Stimulated activated CD8-positive, alpha-beta memory T cell treated with anti-CD3 and anti-CD28 coated beads, Interleukin-4, amount 100 ng/mL, for 48 hours (primary cell): Measurements from ENCODE around the gene GDI1.
"Not testable (repeated sequence)": the region's sequence is repeated elsewhere in the genome, so short reads cannot be mapped to it uniquely, and the experiment has no call there.

ENCODE experiments used
- DNase-seq: peaks from one replicate; pipeline ENCODE4 v3.0.0-alpha.2; 2020

Gene GDI1

GRCh38 chrX:154436983-154437752 lies at the start of gene GDI1:
Gene GDI1, plus strand, starts transcription at chrX:154437154. Its CDS starts 101 bp downstream, at chrX:154437255.
- DNase-seq = peak; percentile 71

DNA sequence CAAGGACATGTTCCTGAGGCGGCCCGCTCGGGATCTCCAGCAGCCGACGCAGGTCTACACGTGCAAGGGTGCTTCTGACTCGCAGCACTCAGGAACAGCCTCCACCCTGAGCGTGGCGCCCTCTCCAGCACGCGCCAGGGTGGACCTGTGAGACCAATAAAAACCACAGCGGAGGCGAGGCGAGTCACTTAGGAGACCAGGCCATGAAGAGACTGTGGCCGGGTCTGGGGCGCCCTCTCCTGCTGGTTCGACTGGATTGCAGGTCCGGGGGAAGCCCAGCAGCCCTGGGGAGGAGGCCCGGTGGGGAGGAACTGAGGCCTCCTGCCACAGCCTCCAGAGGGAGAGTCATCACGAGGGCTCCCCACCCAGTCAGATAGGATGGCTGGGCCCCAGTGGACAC lies 48.9 kb upstream of the GDI1 start:
- not testable (repeated sequence) for DNase-seq

- not testable (repeated sequence) for DNase-seq
Observed at GRCh38 chrX:154388649-154389048, 48.3 kb upstream of the GDI1 start.

DNA sequence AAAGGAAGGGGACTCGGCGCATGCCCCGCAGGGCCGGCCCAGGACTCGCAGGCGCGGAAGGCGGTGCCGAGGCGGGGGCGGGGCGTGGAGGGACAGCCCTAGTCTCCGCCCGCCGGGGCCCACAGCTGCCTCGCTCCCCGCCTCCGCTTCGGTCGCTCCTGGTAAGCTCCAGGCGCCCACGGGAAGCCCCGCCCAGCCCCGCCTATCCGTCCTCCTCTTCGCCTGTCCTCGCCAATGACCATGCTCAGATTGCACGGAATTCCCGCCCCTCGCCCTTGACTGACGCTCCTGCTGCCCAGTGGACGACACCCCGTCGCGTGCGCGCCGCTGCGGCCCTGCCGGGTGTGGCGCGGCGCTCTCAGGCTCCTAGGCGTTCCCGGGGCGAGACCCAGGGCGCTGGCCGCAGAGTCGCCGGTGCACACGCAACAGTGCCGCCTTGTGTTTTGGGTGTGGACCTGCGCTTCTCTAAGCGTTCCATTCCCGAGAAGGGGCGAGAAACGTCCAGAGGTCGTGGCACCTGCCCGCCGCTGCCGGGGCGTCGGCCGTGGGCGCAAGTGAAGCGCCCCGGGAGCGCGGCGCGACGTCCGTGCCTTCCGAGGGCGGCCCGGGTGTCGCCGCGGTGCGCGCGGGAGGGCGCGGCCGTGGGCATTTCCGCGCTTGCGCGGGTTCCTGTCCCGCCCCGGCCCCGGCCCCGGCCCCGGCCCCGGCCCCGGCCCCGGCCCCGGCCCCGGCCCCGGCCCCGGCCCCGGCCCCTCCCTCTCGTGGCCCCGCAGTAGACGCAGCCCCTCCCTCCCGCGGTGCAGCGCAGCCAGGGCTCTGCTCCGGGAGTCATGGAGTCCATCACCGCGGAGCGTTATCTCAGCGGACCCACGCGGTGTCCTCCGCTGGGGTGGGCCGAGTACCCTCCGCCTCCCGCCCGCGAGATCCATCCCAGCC lies 46.9 kb upstream of the GDI1 start:
- not testable (repeated sequence) for DNase-seq

GRCh38 chrX:154396363-154396762 lies 40.6 kb upstream of the GDI1 start:
- DNase-seq = not testable (repeated sequence)

- DNase-seq = peak; percentile 78
Observed at GRCh38 chrX:154396973-154397887, 39.7 kb upstream of the GDI1 start.

- peak; percentile 89 for DNase-seq
Observed at GRCh38 chrX:154397888-154398667, 38.9 kb upstream of the GDI1 start, which contains the start of gene RPL10. Gene RPL10, plus strand, starts transcription at chrX:154398377. Its CDS starts 143 bp downstream, at chrX:154398520.

- peak; percentile 81 for DNase-seq
Observed at GRCh38 chrX:154398668-154399526, 38.1 kb upstream of the GDI1 start.

DNA sequence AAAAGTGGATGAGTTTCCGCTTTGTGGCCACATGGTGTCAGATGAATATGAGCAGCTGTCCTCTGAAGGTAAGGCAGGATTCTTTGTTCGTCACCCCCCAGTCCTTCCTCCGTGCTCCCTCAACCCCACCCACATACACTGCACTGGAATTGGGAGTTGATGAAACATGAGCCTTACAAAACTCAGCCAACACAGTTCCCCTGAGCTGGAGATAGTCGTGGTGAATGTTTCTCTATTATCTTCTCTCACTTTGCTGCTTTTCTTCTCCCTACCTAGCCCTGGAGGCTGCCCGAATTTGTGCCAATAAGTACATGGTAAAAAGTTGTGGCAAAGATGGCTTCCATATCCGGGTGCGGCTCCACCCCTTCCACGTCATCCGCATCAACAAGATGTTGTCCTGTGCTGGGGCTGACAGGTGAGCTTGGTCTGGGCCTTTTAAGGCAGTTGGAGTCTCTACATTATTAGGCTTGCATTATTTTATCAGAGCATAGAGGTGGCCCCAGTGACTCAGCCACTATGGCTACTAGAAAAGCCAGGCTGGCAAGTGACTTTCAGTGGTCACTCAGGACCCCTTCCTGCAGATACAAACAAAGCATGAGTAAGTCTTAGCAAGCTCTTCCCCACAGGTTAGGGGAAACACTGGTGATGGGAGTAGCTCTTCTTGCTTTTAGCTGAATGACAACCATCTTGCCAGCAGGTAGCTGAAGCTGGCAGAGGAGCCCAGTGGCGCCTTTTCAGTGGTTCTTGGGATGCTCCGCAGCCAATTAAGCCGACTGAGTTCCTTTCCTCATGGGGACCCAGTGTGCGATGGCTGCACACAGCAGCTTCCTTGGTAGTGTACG lies 37.2 kb upstream of the GDI1 start:
- DNase-seq = peak; percentile 43

- DNase-seq = not testable (repeated sequence)
Observed at GRCh38 chrX:154400369-154400817, 36.6 kb upstream of the GDI1 start.

DNA sequence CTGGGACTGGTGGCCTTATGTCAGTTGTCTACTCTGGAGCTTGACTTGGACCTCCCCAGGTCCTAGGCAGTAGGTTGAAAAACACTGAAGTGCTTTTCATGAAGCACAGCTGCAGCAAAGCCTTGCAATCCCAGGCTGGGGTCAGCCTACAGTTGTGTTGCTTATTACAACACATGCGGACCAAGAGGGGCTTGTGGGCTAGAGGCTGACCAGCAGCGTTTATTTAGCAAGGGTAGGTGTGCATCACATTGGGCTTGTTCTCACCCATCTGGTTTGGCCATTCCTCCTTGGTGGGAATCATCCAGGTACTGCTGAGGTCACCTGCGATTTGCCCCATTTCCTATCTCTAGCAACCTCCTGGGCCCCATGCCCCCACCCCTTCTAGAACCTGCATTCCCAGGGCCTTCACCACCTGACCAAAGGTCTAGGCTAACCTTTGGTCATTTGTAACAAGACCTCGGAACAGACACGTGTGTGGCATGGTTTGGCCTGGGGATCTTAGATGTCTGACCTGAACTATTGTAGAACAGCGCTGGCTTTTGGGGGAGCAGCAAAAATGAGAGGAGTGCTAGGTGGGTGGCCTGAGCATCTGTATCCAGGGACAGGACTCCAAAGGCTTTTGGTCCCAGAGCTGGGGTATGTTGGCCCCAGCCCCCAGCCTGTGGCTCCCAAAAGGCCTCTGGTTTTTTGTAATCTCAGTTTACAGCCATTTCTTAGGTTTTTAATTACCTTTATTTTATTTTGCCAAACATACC lies 35.7 kb upstream of the GDI1 start:
- peak; percentile 59 for DNase-seq

GRCh38 chrX:154401918-154402621 lies 34.9 kb upstream of the GDI1 start:
- no peak for DNase-seq

GRCh38 chrX:154402622-154403127 lies 34.3 kb upstream of the GDI1 start:
- no peak for DNase-seq

DNA sequence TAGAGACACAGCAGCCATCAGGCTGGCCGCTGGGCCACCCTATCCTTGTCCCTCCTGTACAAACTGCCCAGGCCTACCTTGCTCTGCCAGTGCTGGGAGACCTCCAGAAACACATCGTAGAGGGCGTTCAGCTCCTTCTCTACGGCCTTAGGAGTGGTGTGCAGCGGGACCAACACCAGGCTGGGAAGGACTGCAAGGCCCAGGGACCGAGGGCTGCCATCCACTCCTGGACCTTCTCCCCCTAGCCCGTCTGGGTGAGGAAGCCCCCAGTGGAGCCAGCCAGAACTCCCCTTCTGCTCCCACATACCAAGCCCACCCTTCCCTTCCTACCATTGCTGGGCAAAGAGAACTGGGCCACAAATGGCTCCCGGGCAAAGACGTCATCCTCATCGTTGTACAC lies 33.8 kb upstream of the GDI1 start:
- DNase-seq = no peak

- DNase-seq = no peak
Observed at GRCh38 chrX:154403858-154404257, 33.1 kb upstream of the GDI1 start.

- no peak for DNase-seq
Observed at GRCh38 chrX:154404625-154405192, 32.2 kb upstream of the GDI1 start.

DNA sequence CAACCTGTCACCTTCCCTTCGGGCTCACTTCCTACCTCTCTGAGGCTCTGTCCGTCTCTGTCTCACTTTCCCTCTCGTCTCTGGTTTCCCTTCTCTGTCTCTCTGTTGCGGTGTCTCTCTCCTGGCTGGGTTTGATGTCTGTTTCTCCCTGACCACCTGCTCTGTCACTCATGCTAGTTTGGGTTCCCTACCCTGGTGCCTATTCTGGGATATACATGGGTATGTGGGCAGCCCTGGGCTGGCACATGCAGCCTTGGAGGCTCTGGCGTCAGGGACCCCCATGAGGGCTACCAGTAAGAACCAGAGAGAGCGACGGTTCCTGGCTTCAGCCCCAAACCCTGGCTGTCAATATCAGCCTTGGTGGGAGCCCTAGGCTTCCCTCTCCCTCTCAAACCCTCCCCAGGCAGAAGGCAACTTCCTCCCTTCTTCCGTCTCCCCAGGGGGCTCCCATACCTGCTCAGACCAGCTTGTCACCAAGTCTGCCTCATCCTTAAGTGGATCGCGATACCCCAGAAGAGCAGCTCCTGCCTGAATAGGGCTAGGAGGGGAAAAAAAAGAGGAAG lies 28.2 kb upstream of the GDI1 start:
- no peak for DNase-seq
